ENCODE data around the gene KRT40. TPM values are rescaled to one million over a fixed set of nuclear protein-coding genes. Genes with fewer than 3 reads are reported as not detected.

Gene KRT40
- total and polyA plus RNA-seq, 2 experiments from 2014 or later = not detected

- TF ChIP-seq ZNF462 (CRISPR knock-in tag; IDR thresholded peaks at IDR 0.05) = no peak
- no peak for TF ChIP-seq STAT1 (IDR thresholded peaks at IDR 0.05; ENCODE audit: unreplicated experiment)
- no peak for TF ChIP-seq ZNF331 (CRISPR knock-in tag; IDR thresholded peaks at IDR 0.05; ENCODE audit: low read depth)
- TF ChIP-seq ZNF114 (CRISPR knock-in tag; IDR thresholded peaks at IDR 0.05) = no peak
- TF ChIP-seq POLR2AphosphoS5 (IDR thresholded peaks at IDR 0.05; ENCODE audit: low read depth) = no peak
- TF ChIP-seq CREB1 (CRISPR knock-in tag; IDR thresholded peaks at IDR 0.05; ENCODE audit: low read depth) = no peak
- no peak for TF ChIP-seq EZH2phosphoT487 (IDR thresholded peaks at IDR 0.05; ENCODE audit: unreplicated experiment)
- TF ChIP-seq ETS1 (IDR thresholded peaks at IDR 0.05) = no peak
Measured at GRCh38 chr17:40949418-40949817, 34.7 kb downstream of the KRT40 start (continued).

- no peak overlapping the region for H3K4me3 ChIP-seq
- H3K9me2 ChIP-seq (ENCODE audit: insufficient read depth) = peaks cover 7% of the 10 kb centered on the region
- DNase-seq (ENCODE audit: low spot score) = no peak
- H3K27me3 Mint-ChIP-seq (ENCODE audit: insufficient read depth, low read depth, poor library complexity) = peaks cover 8% of the 10 kb centered on the region
- H3K36me3 ChIP-seq (ENCODE audit: insufficient read depth) = no peaks in the 10 kb centered on the region
- H3K79me2 ChIP-seq (replicated peaks; ENCODE audit: insufficient read depth) = no peaks in the 10 kb centered on the region
- TF ChIP-seq EZH2 (IDR thresholded peaks at IDR 0.05; ENCODE audit: low read depth, unreplicated experiment) = no peak
- TF ChIP-seq ZNF114 (CRISPR knock-in tag; IDR thresholded peaks at IDR 0.05) = no peak
- TF ChIP-seq ZNF331 (CRISPR knock-in tag; IDR thresholded peaks at IDR 0.05; ENCODE audit: low read depth) = no peak
- no peak for TF ChIP-seq CTCF (conservative IDR thresholded peaks at IDR 0.05; ENCODE audit: low read depth in 2 of 2)
- TF ChIP-seq JUNB (IDR thresholded peaks at IDR 0.05; ENCODE audit: unreplicated experiment) = no peak
- no peak for TF ChIP-seq EZH2phosphoT487 (IDR thresholded peaks at IDR 0.05; ENCODE audit: unreplicated experiment)
- no peaks in the 10 kb centered on the region for H3F3A ChIP-seq (replicated peaks; ENCODE audit: low read depth)
- no peak overlapping the region for H3K4me3 Mint-ChIP-seq
- no peak overlapping the region for H3K27ac ChIP-seq (ENCODE audit: low read depth)
- H3K9me3 Mint-ChIP-seq = no peaks in the 10 kb centered on the region; the same call in 2 of the 3 replicates
- no peaks in the 10 kb centered on the region for H3K4me1 Mint-ChIP-seq
- H3K4me2 ChIP-seq = no peak overlapping the region
- no peaks in the 10 kb centered on the region for H3K27me3 ChIP-seq (ENCODE audit: insufficient read depth)
- no peak overlapping the region for H3K27ac Mint-ChIP-seq
- H2AFZ ChIP-seq = no peak overlapping the region
- H3K4me1 ChIP-seq (ENCODE audit: insufficient read depth) = no peaks in the 10 kb centered on the region
- H4K20me1 ChIP-seq (replicated peaks; ENCODE audit: insufficient read depth) = no peaks in the 10 kb centered on the region
- H3K36me3 Mint-ChIP-seq (ENCODE audit: low read depth) = no peaks in the 10 kb centered on the region
- no peak for ATAC-seq
Measured at GRCh38 chr17:40947929-40948328, 36.2 kb downstream of the KRT40 start.

Measured in GM23338 (cell line).